GM19023 (cell line): Measurements from ENCODE around the gene NEK10.

ENCODE experiments used
- ATAC-seq: cut with Tn5 transposase; IDR thresholded peaks from one replicate; pipeline ENCODE4 v1.9.1; 2021; ENCODE audit warnings: mild to moderate bottlenecking, moderate library complexity; ENCODE audit not compliant: unreplicated experiment

The NEK10 gene

GRCh38 chr3:27115352-27115751 lies 253.8 kb downstream of the NEK10 start:
- ATAC-seq = no peak

- no peak for ATAC-seq
Observed at GRCh38 chr3:27114684-27115083, 254.5 kb downstream of the NEK10 start.

GRCh38 chr3:27114129-27114528 lies 255.1 kb downstream of the NEK10 start:
- ATAC-seq = no peak

GRCh38 chr3:27110020-27110419 lies 259.2 kb downstream of the NEK10 start:
- ATAC-seq = no peak

- no peak for ATAC-seq
Observed at GRCh38 chr3:27108322-27108721, 260.9 kb downstream of the NEK10 start.

- no peak for ATAC-seq
Observed at GRCh38 chr3:27105904-27106303, 263.3 kb downstream of the NEK10 start.

GRCh38 chr3:27097182-27097581 lies 272.0 kb downstream of the NEK10 start:
- no peak for ATAC-seq

- no peak for ATAC-seq
Observed at GRCh38 chr3:27095553-27096222, 273.5 kb downstream of the NEK10 start.

- no peak for ATAC-seq
Observed at GRCh38 chr3:27094721-27095120, 274.5 kb downstream of the NEK10 start.

GRCh38 chr3:27093771-27094170 lies 275.4 kb downstream of the NEK10 start:
- ATAC-seq = no peak

- no peak for ATAC-seq
Observed at GRCh38 chr3:27090275-27091041, 278.7 kb downstream of the NEK10 start.

- no peak for ATAC-seq
Observed at GRCh38 chr3:27089645-27090044, 279.5 kb downstream of the NEK10 start.

GRCh38 chr3:27089068-27089467 lies 280.1 kb downstream of the NEK10 start:
- ATAC-seq = no peak

- no peak for ATAC-seq
Observed at GRCh38 chr3:27085829-27086730, 283.1 kb downstream of the NEK10 start.

- no peak for ATAC-seq
Observed at GRCh38 chr3:27081992-27082607, 287.1 kb downstream of the NEK10 start.

- ATAC-seq = no peak
Observed at GRCh38 chr3:27081566-27081965, 287.6 kb downstream of the NEK10 start.

GRCh38 chr3:27080258-27080525 lies 289.0 kb downstream of the NEK10 start:
- no peak for ATAC-seq

- ATAC-seq = no peak
Observed at GRCh38 chr3:27079427-27080257, 289.5 kb downstream of the NEK10 start.

- no peak for ATAC-seq
Observed at GRCh38 chr3:27078246-27078913, 290.8 kb downstream of the NEK10 start.
